Activated CD4-positive, alpha-beta memory T cell treated with anti-CD3 and anti-CD28 coated beads for 36 hours (primary cell): ENCODE data around the gene SLC2A9. TPM values are rescaled to one million over a fixed set of nuclear protein-coding genes. Genes with fewer than 3 reads are reported as not detected.

Experiments used
- CTCF ChIA-PET: fragments of 350-600 bp; sonication (Branson Sonifier 250); formaldehyde crosslinking; loops from one replicate; lab custom pipeline; 2021; ENCODE audit warnings: antibody characterized with exemption, inconsistent platforms; lab: Charles Lee
- POLR2A ChIA-PET: fragments of 350-600 bp; sonication (Branson Sonifier 250); formaldehyde crosslinking; loops from one replicate; lab custom pipeline; 2021; ENCODE audit warnings: antibody characterized with exemption; lab: Charles Lee
- DNase-seq: peaks from one replicate; pipeline ENCODE4 v3.0.0-alpha.2; 2020
- H3K27ac Mint-ChIP-seq: one replicate; pipeline ENCODE4 v1.8.0; 2021; ENCODE audit warnings: mixed read lengths
- H3K27me3 Mint-ChIP-seq: one replicate; pipeline ENCODE4 v1.8.0; 2021; ENCODE audit warnings: mixed read lengths
- H3K36me3 Mint-ChIP-seq: one replicate; pipeline ENCODE4 v1.8.0; 2021; ENCODE audit warnings: mixed read lengths
- H3K4me1 Mint-ChIP-seq: one replicate; pipeline ENCODE4 v1.8.0; 2021; ENCODE audit warnings: low read depth, mixed read lengths
- H3K4me3 Mint-ChIP-seq: one replicate; pipeline ENCODE4 v1.8.0; 2021; ENCODE audit warnings: mild to moderate bottlenecking, mixed read lengths
- H3K9me3 Mint-ChIP-seq: one replicate; pipeline ENCODE4 v1.8.0; 2021; ENCODE audit warnings: mixed read lengths
- intact Hi-C: fragments of 100-400 bp; cut with micrococcal nuclease; formaldehyde crosslinking; loops from one replicate; pipeline ENCODE4 v1.15.1; 2023
- total RNA-seq, 2 experiments: library from RNA; stranded (reverse); gene quantifications; one replicate each; pipeline ENCODE4 v1.2.3, GENCODE V29; 2021

SLC2A9 gene
- total RNA-seq, 2 experiments from 2014 or later, result 0.10 to 0.65 TPM

GRCh38 chr4:9942921-9943600, 78.2 kb downstream of the SLC2A9 start:
- ChIA-PET POLR2A (no interaction called here), CTCF (no interaction called here)
- Mint-ChIP-seq H3K4me3 (no peak overlapping the region), H3K4me1 (no peaks in the 10 kb centered on the region), H3K9me3 (no peaks in the 10 kb centered on the region), H3K27me3 (no peaks in the 10 kb centered on the region), H3K36me3 (no peaks in the 10 kb centered on the region), H3K27ac (no peak overlapping the region)
- intact Hi-C loops, result no loop called here
- DNase-seq, result no peak

- intact Hi-C loops, result no loop called here
- no peak for DNase-seq
- POLR2A ChIA-PET, result no interaction called here
- Mint-ChIP-seq H3K4me1 (no peaks in the 10 kb centered on the region), H3K4me3 (no peak overlapping the region), H3K27me3 (no peaks in the 10 kb centered on the region), H3K9me3 (no peaks in the 10 kb centered on the region), H3K27ac (no peak overlapping the region), H3K36me3 (no peaks in the 10 kb centered on the region)
- CTCF ChIA-PET, result no interaction called here
These were observed 79.2 kb downstream of the SLC2A9 start for GRCh38 chr4:9942139-9942538.

GRCh38 chr4:9940041-9940440, 81.3 kb downstream of the SLC2A9 start:
- H3K36me3 Mint-ChIP-seq, result no peaks in the 10 kb centered on the region
- H3K27me3 Mint-ChIP-seq, result no peaks in the 10 kb centered on the region
- intact Hi-C loops, result no loop called here
- H3K27ac Mint-ChIP-seq, result no peak overlapping the region
- ChIA-PET POLR2A (no interaction called here), CTCF (no interaction called here)
- no peaks in the 10 kb centered on the region for H3K4me1 Mint-ChIP-seq
- H3K4me3 Mint-ChIP-seq, result no peak overlapping the region
- no peaks in the 10 kb centered on the region for H3K9me3 Mint-ChIP-seq
- DNase-seq, result no peak

GRCh38 chr4:9938933-9939332, 82.4 kb downstream of the SLC2A9 start:
- intact Hi-C loops, result no loop called here
- Mint-ChIP-seq H3K27ac (no peak overlapping the region), H3K9me3 (no peaks in the 10 kb centered on the region), H3K4me1 (no peaks in the 10 kb centered on the region), H3K27me3 (no peaks in the 10 kb centered on the region), H3K4me3 (no peak overlapping the region), H3K36me3 (no peaks in the 10 kb centered on the region)
- CTCF ChIA-PET, result interaction anchor here (1.4 kb wide), 1 partner anchor 235 kb away, joined by 3 read pairs; no protein-coding TSS in a partner anchor
- POLR2A ChIA-PET, result no interaction called here
- no peak for DNase-seq

- POLR2A ChIA-PET, result no interaction called here
- Mint-ChIP-seq H3K4me3 (no peak overlapping the region), H3K27ac (peak overlapping the region; percentile 11), H3K9me3 (no peaks in the 10 kb centered on the region), H3K36me3 (no peaks in the 10 kb centered on the region), H3K4me1 (no peaks in the 10 kb centered on the region), H3K27me3 (no peaks in the 10 kb centered on the region)
- peak; percentile 12 for DNase-seq
- intact Hi-C loops, result no loop called here
- CTCF ChIA-PET, result no interaction called here
These were observed 84.2 kb downstream of the SLC2A9 start for GRCh38 chr4:9937078-9937477.

- CTCF ChIA-PET, result no interaction called here
- no peak for DNase-seq
- Mint-ChIP-seq H3K36me3 (no peaks in the 10 kb centered on the region), H3K4me1 (no peaks in the 10 kb centered on the region), H3K4me3 (no peak overlapping the region), H3K27me3 (no peaks in the 10 kb centered on the region), H3K27ac (no peak overlapping the region), H3K9me3 (no peaks in the 10 kb centered on the region)
- intact Hi-C loops, result no loop called here
- POLR2A ChIA-PET, result no interaction called here
These were observed 85.1 kb downstream of the SLC2A9 start for GRCh38 chr4:9936129-9936644.

- CTCF ChIA-PET, result no interaction called here
These were observed 87.3 kb downstream of the SLC2A9 start for GRCh38 chr4:9933956-9934355.

GRCh38 chr4:9933184-9933583, 88.1 kb downstream of the SLC2A9 start:
- Mint-ChIP-seq H3K9me3 (no peaks in the 10 kb centered on the region), H3K27me3 (no peaks in the 10 kb centered on the region), H3K4me3 (no peak overlapping the region), H3K36me3 (no peaks in the 10 kb centered on the region), H3K27ac (no peak overlapping the region), H3K4me1 (no peaks in the 10 kb centered on the region)
- DNase-seq, result no peak
- CTCF ChIA-PET, result no interaction called here
- POLR2A ChIA-PET, result no interaction called here
- intact Hi-C loops, result no loop called here

More at GRCh38 chr4:9933956-9934355, 87.3 kb downstream of the SLC2A9 start:
- Mint-ChIP-seq H3K9me3 (no peaks in the 10 kb centered on the region), H3K36me3 (no peaks in the 10 kb centered on the region), H3K27ac (no peak overlapping the region), H3K4me1 (no peaks in the 10 kb centered on the region), H3K27me3 (no peaks in the 10 kb centered on the region), H3K4me3 (no peak overlapping the region)
- intact Hi-C loops, result no loop called here
- DNase-seq, result no peak
- POLR2A ChIA-PET, result no interaction called here

GRCh38 chr4:9932771-9933170, 88.5 kb downstream of the SLC2A9 start:
- ChIA-PET POLR2A (no interaction called here), CTCF (no interaction called here)
- intact Hi-C loops, result no loop called here
- H3K27ac Mint-ChIP-seq, result no peak overlapping the region
- H3K27me3 Mint-ChIP-seq, result no peaks in the 10 kb centered on the region
- H3K9me3 Mint-ChIP-seq, result no peaks in the 10 kb centered on the region
- no peaks in the 10 kb centered on the region for H3K36me3 Mint-ChIP-seq
- no peak for DNase-seq
- no peak overlapping the region for H3K4me3 Mint-ChIP-seq
- no peaks in the 10 kb centered on the region for H3K4me1 Mint-ChIP-seq

GRCh38 chr4:9931146-9931545, 90.2 kb downstream of the SLC2A9 start:
- CTCF ChIA-PET, result no interaction called here
- intact Hi-C loops, result no loop called here
- Mint-ChIP-seq H3K4me3 (no peak overlapping the region), H3K4me1 (no peaks in the 10 kb centered on the region), H3K36me3 (no peaks in the 10 kb centered on the region), H3K27me3 (no peaks in the 10 kb centered on the region), H3K27ac (no peak overlapping the region), H3K9me3 (no peaks in the 10 kb centered on the region)
- DNase-seq, result no peak
- POLR2A ChIA-PET, result no interaction called here

- ChIA-PET CTCF (interaction anchor here (1.6 kb wide), 1 partner anchor 85 kb away, joined by 6 read pairs; no protein-coding TSS in a partner anchor), POLR2A (no interaction called here)
- DNase-seq, result no peak
- Mint-ChIP-seq H3K4me1 (no peaks in the 10 kb centered on the region), H3K9me3 (no peaks in the 10 kb centered on the region), H3K27ac (no peak overlapping the region), H3K27me3 (no peaks in the 10 kb centered on the region), H3K36me3 (no peaks in the 10 kb centered on the region), H3K4me3 (no peak overlapping the region)
- intact Hi-C loops, result no loop called here
These were observed 92.2 kb downstream of the SLC2A9 start for GRCh38 chr4:9929111-9929510.

- Mint-ChIP-seq H3K4me3 (no peak overlapping the region), H3K36me3 (no peaks in the 10 kb centered on the region), H3K4me1 (no peaks in the 10 kb centered on the region), H3K27me3 (no peaks in the 10 kb centered on the region), H3K27ac (no peak overlapping the region), H3K9me3 (no peaks in the 10 kb centered on the region)
- ChIA-PET CTCF (no interaction called here), POLR2A (no interaction called here)
- intact Hi-C loops, result no loop called here
- DNase-seq, result no peak
These were observed 93.8 kb downstream of the SLC2A9 start for GRCh38 chr4:9927341-9928007.

- Mint-ChIP-seq H3K36me3 (no peaks in the 10 kb centered on the region), H3K4me3 (no peak overlapping the region), H3K9me3 (no peaks in the 10 kb centered on the region), H3K27me3 (no peaks in the 10 kb centered on the region), H3K27ac (no peak overlapping the region), H3K4me1 (no peaks in the 10 kb centered on the region)
- POLR2A ChIA-PET, result no interaction called here
- CTCF ChIA-PET, result no interaction called here
- intact Hi-C loops, result no loop called here
- no peak for DNase-seq
These were observed 94.7 kb downstream of the SLC2A9 start for GRCh38 chr4:9926586-9926985.
